ENCODE data around the gene ACTN4. TPM values are rescaled to one million over a fixed set of nuclear protein-coding genes. Genes with fewer than 3 reads are reported as not detected.

Gene ACTN4
- total RNA-seq, 1 donor from 2014 or later, result 921 TPM

DNA sequence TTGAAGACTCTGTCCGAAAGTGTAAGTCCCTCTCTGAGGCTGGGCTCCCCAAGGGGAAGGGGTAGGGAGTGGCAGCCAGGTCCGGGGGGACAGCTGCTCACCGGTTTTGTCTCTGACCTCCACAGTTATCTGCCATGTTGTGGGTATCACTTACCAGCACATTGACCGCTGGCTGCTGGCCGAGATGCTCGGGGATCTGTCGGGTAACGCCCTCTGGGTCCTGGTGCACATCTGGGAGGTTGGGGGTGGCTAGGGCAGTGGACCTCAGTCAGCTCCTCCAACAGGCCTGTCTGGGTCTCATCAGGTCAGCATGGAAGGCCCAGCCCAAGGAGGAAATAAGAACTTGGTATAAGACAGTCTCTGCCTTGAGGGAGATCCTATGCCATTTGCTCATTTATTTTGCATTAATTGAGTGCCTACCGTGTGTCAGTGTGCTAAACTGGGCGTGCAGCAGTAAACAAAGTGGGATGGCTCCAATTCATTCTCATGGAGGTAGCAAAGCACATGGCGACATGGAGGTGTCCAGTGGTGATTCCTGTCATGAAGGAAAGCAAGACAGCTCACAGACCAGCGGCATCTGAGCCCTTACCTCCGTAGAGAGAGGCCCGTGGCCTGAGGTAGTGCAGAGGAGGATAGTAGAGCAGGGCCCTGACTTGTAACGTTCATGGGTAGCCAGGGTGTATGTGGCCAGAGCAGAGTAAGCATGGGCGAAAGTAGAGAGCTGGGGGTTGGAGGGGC is 14.8 kb upstream of the ACTN4 start:
- H3K4me3 Mint-ChIP-seq (ENCODE audit: unreplicated experiment), result no peak overlapping the region
- no peaks in the 10 kb centered on the region for H3K27me3 Mint-ChIP-seq (ENCODE audit: low read depth)
- TF ChIP-seq, protein P1, sequence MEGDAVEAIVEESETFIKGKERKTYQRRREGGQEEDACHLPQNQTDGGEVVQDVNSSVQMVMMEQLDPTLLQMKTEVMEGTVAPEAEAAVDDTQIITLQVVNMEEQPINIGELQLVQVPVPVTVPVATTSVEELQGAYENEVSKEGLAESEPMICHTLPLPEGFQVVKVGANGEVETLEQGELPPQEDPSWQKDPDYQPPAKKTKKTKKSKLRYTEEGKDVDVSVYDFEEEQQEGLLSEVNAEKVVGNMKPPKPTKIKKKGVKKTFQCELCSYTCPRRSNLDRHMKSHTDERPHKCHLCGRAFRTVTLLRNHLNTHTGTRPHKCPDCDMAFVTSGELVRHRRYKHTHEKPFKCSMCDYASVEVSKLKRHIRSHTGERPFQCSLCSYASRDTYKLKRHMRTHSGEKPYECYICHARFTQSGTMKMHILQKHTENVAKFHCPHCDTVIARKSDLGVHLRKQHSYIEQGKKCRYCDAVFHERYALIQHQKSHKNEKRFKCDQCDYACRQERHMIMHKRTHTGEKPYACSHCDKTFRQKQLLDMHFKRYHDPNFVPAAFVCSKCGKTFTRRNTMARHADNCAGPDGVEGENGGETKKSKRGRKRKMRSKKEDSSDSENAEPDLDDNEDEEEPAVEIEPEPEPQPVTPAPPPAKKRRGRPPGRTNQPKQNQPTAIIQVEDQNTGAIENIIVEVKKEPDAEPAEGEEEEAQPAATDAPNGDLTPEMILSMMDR (IDR thresholded peaks at IDR 0.05), result no peak
- H3K4me1 Mint-ChIP-seq (ENCODE audit: low read depth), result peaks cover 5% of the 10 kb centered on the region
- peak overlapping the region; percentile 41 for H3K27ac Mint-ChIP-seq (ENCODE audit: unreplicated experiment)
- no peak for DNase-seq (ENCODE audit: low spot score)
- H3K36me3 Mint-ChIP-seq (ENCODE audit: low read depth), result peaks cover 19% of the 10 kb centered on the region
- H3K9me3 Mint-ChIP-seq (ENCODE audit: low read depth), result no peaks in the 10 kb centered on the region

DNA sequence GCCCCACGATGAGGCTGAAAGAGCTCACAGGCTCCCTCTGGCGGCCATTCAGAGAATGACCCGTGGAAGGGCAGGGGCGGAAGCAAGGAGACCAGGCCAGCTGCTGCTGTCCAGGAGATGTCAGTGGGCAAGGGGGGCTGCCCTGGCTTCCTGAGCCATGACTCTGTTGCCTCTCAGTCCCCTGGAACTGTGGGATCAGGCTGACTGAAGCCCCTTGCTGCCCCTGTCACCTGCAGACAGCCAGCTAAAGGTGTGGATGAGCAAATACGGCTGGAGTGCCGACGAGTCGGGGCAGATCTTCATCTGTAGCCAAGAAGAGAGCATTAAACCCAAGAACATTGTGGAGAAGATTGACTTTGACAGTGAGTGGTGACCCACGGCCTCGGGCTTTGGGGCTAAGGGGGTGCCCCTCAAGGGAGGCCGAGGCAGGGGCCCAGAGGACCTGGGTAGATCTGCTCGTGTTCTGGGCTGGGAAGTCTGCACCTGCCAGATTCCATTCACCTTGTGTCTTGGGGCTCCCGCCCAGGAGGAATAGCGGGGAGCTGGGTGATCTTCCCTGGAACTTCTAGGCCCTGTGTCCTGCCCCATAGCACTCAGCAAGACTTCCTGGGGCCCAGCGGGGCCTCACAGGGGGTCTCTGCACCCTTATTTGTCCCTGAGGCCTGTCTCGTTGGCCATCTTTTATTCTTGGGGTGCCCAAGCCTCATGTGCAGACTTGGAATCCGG is 12.5 kb upstream of the ACTN4 start:
- no peak for DNase-seq (ENCODE audit: low spot score)
- peaks cover 5% of the 10 kb centered on the region for H3K4me1 Mint-ChIP-seq (ENCODE audit: low read depth)
- TF ChIP-seq, protein P1 (IDR thresholded peaks at IDR 0.05), result peak; percentile 91
- H3K27ac Mint-ChIP-seq (ENCODE audit: unreplicated experiment), result peak overlapping the region; percentile 87
- peaks cover 13% of the 10 kb centered on the region for H3K36me3 Mint-ChIP-seq (ENCODE audit: low read depth)
- no peaks in the 10 kb centered on the region for H3K27me3 Mint-ChIP-seq (ENCODE audit: low read depth)
- no peak overlapping the region for H3K4me3 Mint-ChIP-seq (ENCODE audit: unreplicated experiment)
- no peaks in the 10 kb centered on the region for H3K9me3 Mint-ChIP-seq (ENCODE audit: low read depth)

- no peak overlapping the region for H3K27ac Mint-ChIP-seq (ENCODE audit: unreplicated experiment)
These were observed 11.7 kb upstream of the ACTN4 start for GRCh38 chr19:38635483-38636399.

DNA sequence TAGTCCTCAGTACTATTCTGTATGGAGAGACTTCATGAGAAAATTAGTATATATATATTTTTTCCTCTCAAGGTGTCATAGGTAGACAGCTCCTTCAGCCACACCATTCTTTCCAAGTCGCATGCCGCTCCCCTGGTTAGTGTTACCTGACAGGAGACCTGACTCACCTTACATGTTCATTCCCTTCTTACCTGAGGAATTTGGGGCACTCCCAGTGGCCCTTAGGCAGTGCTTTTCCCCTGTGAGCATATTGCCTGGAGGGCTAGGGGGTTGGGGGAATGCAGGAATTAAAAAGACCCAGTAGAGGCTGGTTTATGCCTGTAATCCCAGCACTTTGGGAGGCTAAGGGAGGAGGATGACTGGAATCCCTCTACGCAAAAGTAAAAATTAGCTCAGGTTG is 9.0 kb upstream of the ACTN4 start:
- Mint-ChIP-seq H3K9me3 (ENCODE audit: low read depth) (no peaks in the 10 kb centered on the region), H3K4me1 (ENCODE audit: low read depth) (peaks cover 7% of the 10 kb centered on the region), H3K27me3 (ENCODE audit: low read depth) (no peaks in the 10 kb centered on the region), H3K4me3 (ENCODE audit: unreplicated experiment) (no peak overlapping the region), H3K27ac (ENCODE audit: unreplicated experiment) (no peak overlapping the region), H3K36me3 (ENCODE audit: low read depth) (peaks cover 7% of the 10 kb centered on the region)
- no peak for DNase-seq (ENCODE audit: low spot score)
- TF ChIP-seq, protein P1 (IDR thresholded peaks at IDR 0.05), result no peak

More at GRCh38 chr19:38635483-38636399, 11.7 kb upstream of the ACTN4 start:
- no peak for DNase-seq (ENCODE audit: low spot score)
- H3K36me3 Mint-ChIP-seq (ENCODE audit: low read depth), result peaks cover 13% of the 10 kb centered on the region
- no peak overlapping the region for H3K4me3 Mint-ChIP-seq (ENCODE audit: unreplicated experiment)
- H3K9me3 Mint-ChIP-seq (ENCODE audit: low read depth), result no peaks in the 10 kb centered on the region
- H3K27me3 Mint-ChIP-seq (ENCODE audit: low read depth), result no peaks in the 10 kb centered on the region
- TF ChIP-seq, protein P1 (IDR thresholded peaks at IDR 0.05), result no peak
- peaks cover 5% of the 10 kb centered on the region for H3K4me1 Mint-ChIP-seq (ENCODE audit: low read depth)

DNA sequence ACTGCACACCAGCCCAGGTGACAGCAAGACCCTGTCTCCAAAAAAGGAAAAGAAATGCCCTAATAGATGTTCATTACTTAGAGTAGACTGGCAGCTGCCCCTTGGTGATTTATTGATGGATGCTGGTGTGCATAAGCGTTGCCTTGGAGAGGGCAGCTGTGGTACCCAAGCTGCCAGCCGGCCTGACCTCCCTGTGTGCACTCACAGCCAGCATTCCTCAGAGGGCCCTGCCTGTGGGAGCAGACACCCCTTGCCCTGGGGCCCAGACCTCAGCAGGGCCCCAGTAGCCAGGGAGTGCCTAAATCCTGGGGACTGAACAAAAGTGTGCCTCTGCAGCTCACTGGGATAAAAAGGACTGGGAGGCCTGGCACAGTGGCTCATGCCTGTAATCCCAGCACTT is 7.8 kb upstream of the ACTN4 start:
- Mint-ChIP-seq H3K27ac (ENCODE audit: unreplicated experiment) (no peak overlapping the region), H3K36me3 (ENCODE audit: low read depth) (peaks cover 4% of the 10 kb centered on the region), H3K4me1 (ENCODE audit: low read depth) (peaks cover 4% of the 10 kb centered on the region), H3K27me3 (ENCODE audit: low read depth) (no peaks in the 10 kb centered on the region), H3K4me3 (ENCODE audit: unreplicated experiment) (no peak overlapping the region), H3K9me3 (ENCODE audit: low read depth) (no peaks in the 10 kb centered on the region)
- TF ChIP-seq, protein P1 (IDR thresholded peaks at IDR 0.05), result no peak
- DNase-seq (ENCODE audit: low spot score), result no peak
